ENCODE measurements around the gene TUSC2.

- TF ChIP-seq ZBTB7A (CRISPR knock-in tag; IDR thresholded peaks at IDR 0.05), result no peak
- no peak for TF ChIP-seq ZSCAN22 (CRISPR knock-in tag; IDR thresholded peaks at IDR 0.05)
- no peak for TF ChIP-seq ZNF747 (CRISPR knock-in tag; IDR thresholded peaks at IDR 0.05; ENCODE audit: borderline replicate concordance)
- TF ChIP-seq CTCF (CRISPR knock-in tag; IDR thresholded peaks at IDR 0.05), result no peak
- TF ChIP-seq ZNF770 (CRISPR knock-in tag; IDR thresholded peaks at IDR 0.05), result no peak; the same call in 1 of the 2 replicates
- TF ChIP-seq ZNF576 (CRISPR knock-in tag; IDR thresholded peaks at IDR 0.05), result no peak
Observed at GRCh38 chr3:50322386-50323091, 5.5 kb downstream of the TUSC2 start, which contains the start of gene HYAL2.

Data from HepG2 (cell line).